ENCODE measurements around the gene WSB1. TPM values are rescaled to one million over a fixed set of nuclear protein-coding genes. Genes with fewer than 3 reads are reported as not detected.

The WSB1 gene
- total and polyA plus RNA-seq, 9 of the 15 experiments (the other 6 are each of a cell fraction or from before 2014, with no cell fraction given): 22.8 to 229 (median 81.1) TPM

DNA sequence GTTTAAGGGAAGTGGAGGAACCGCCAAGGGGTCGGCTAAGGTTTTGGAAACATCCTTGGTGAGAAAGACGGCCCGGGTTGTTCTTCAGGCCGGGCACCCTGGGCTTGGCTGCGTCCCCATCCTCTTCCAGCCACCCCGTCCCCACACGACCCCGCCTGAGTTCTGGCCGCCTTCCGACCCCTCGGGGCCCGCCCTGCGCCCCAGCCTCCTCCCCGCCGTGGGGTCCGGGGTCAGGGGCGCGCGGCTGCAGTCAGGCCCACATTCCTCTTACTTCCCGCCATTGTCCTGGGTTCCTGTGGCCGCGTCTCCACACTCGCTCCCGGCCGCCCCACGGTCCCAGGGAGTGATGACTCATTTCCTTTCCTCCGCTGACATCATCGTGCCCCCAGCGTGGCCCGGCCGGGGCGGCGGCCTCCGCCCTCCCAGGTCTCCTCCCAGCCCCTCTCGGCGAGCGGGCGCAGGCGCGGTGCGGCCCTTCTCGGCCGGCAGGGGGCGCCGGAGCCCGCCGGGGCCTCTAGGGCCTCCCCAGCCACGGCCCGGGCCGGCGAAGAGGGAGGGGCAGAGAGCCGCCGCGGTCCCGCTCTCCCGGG is 59.6 kb downstream of the WSB1 start (continued):
- TF ChIP-seq, protein P1, sequence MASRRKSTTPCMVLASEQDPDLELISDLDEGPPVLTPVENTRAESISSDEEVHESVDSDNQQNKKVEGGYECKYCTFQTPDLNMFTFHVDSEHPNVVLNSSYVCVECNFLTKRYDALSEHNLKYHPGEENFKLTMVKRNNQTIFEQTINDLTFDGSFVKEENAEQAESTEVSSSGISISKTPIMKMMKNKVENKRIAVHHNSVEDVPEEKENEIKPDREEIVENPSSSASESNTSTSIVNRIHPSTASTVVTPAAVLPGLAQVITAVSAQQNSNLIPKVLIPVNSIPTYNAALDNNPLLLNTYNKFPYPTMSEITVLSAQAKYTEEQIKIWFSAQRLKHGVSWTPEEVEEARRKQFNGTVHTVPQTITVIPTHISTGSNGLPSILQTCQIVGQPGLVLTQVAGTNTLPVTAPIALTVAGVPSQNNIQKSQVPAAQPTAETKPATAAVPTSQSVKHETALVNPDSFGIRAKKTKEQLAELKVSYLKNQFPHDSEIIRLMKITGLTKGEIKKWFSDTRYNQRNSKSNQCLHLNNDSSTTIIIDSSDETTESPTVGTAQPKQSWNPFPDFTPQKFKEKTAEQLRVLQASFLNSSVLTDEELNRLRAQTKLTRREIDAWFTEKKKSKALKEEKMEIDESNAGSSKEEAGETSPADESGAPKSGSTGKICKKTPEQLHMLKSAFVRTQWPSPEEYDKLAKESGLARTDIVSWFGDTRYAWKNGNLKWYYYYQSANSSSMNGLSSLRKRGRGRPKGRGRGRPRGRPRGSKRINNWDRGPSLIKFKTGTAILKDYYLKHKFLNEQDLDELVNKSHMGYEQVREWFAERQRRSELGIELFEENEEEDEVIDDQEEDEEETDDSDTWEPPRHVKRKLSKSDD (conservative IDR thresholded peaks at IDR 0.05; ENCODE audit: low read length): 0 out of 2 replicates have a peak, but pooled peaks have one; percentile 15
- TF ChIP-seq ETV5 (CRISPR knock-in tag; IDR thresholded peaks at IDR 0.05; ENCODE audit: low read depth) (peak; percentile 64), SMARCA4 (IDR thresholded peaks at IDR 0.05) (peak; percentile 61), CREB1 (IDR thresholded peaks at IDR 0.05) (peak; percentile 75), CREB1 (CRISPR knock-in tag; IDR thresholded peaks at IDR 0.05) (peak; percentile 3; the same call in 1 of the 2 replicates), ZNF12 (CRISPR knock-in tag; IDR thresholded peaks at IDR 0.05) (no peak), C11orf30 (IDR thresholded peaks at IDR 0.05; ENCODE audit: low read depth) (peak; percentile 77), FOS (IDR thresholded peaks at IDR 0.05; ENCODE audit: extremely low read depth, insufficient read length) (peak; percentile 73), SAP30 (IDR thresholded peaks at IDR 0.05; ENCODE audit: borderline replicate concordance, insufficient read depth, low read depth, low read length, poor library complexity, severe bottlenecking) (no peak), ELF2 (CRISPR knock-in tag; IDR thresholded peaks at IDR 0.05) (no peak), PML (IDR thresholded peaks at IDR 0.05; ENCODE audit: low read length) (peak; percentile 64; the same call in 1 of the 2 replicates), KLF1 (tag; IDR thresholded peaks at IDR 0.05) (peak; percentile 93), RNF2 (IDR thresholded peaks at IDR 0.05) (peak; percentile 77), ZNF584 (CRISPR knock-in tag; IDR thresholded peaks at IDR 0.05; ENCODE audit: low read depth) (no peak), JUNB (CRISPR knock-in tag; conservative IDR thresholded peaks at IDR 0.05) (peak; percentile 99)
- TF ChIP-seq, protein P2, sequence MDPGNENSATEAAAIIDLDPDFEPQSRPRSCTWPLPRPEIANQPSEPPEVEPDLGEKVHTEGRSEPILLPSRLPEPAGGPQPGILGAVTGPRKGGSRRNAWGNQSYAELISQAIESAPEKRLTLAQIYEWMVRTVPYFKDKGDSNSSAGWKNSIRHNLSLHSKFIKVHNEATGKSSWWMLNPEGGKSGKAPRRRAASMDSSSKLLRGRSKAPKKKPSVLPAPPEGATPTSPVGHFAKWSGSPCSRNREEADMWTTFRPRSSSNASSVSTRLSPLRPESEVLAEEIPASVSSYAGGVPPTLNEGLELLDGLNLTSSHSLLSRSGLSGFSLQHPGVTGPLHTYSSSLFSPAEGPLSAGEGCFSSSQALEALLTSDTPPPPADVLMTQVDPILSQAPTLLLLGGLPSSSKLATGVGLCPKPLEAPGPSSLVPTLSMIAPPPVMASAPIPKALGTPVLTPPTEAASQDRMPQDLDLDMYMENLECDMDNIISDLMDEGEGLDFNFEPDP (CRISPR knock-in tag; IDR thresholded peaks at IDR 0.05): no peak
- TF ChIP-seq, protein P3, sequence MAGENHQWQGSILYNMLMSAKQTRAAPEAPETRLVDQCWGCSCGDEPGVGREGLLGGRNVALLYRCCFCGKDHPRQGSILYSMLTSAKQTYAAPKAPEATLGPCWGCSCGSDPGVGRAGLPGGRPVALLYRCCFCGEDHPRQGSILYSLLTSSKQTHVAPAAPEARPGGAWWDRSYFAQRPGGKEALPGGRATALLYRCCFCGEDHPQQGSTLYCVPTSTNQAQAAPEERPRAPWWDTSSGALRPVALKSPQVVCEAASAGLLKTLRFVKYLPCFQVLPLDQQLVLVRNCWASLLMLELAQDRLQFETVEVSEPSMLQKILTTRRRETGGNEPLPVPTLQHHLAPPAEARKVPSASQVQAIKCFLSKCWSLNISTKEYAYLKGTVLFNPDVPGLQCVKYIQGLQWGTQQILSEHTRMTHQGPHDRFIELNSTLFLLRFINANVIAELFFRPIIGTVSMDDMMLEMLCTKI (IDR thresholded peaks at IDR 0.05; ENCODE audit: partially characterized antibody): no peak
- TF ChIP-seq, protein P4, sequence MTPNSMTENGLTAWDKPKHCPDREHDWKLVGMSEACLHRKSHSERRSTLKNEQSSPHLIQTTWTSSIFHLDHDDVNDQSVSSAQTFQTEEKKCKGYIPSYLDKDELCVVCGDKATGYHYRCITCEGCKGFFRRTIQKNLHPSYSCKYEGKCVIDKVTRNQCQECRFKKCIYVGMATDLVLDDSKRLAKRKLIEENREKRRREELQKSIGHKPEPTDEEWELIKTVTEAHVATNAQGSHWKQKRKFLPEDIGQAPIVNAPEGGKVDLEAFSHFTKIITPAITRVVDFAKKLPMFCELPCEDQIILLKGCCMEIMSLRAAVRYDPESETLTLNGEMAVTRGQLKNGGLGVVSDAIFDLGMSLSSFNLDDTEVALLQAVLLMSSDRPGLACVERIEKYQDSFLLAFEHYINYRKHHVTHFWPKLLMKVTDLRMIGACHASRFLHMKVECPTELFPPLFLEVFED (CRISPR knock-in tag; conservative IDR thresholded peaks at IDR 0.05): peak; percentile 68; the same call in 1 of the 2 replicates
- TF ChIP-seq, protein P5, sequence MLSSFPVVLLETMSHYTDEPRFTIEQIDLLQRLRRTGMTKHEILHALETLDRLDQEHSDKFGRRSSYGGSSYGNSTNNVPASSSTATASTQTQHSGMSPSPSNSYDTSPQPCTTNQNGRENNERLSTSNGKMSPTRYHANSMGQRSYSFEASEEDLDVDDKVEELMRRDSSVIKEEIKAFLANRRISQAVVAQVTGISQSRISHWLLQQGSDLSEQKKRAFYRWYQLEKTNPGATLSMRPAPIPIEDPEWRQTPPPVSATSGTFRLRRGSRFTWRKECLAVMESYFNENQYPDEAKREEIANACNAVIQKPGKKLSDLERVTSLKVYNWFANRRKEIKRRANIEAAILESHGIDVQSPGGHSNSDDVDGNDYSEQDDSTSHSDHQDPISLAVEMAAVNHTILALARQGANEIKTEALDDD (IDR thresholded peaks at IDR 0.05): no peak; the same call in 1 of the 2 replicates
- TF ChIP-seq, protein P6, sequence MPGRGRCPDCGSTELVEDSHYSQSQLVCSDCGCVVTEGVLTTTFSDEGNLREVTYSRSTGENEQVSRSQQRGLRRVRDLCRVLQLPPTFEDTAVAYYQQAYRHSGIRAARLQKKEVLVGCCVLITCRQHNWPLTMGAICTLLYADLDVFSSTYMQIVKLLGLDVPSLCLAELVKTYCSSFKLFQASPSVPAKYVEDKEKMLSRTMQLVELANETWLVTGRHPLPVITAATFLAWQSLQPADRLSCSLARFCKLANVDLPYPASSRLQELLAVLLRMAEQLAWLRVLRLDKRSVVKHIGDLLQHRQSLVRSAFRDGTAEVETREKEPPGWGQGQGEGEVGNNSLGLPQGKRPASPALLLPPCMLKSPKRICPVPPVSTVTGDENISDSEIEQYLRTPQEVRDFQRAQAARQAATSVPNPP (IDR thresholded peaks at IDR 0.05; ENCODE audit: borderline replicate concordance, insufficient read depth, insufficient read length): no peak
